ENCODE results near the gene TPRG1L.

TPRG1L gene

DNA sequence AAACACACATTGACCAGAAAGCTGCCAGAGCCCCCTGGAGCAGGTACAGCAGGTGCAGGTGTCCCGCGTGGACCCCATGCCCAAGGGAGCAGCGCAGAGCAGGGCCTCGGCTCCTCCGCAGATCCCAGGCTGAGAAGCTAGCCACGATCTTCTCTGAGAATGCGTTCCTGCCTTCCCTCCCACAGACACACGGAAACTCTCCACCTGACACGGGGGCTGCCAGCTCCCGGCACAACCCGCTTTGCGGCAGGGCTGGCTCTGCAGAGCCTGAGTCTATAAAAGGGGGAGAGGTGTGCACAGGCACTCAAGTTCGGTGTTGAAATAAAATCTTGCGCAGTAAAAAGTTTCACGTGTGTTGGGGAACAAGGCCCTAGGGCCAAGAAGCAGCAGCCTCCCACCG is 23.1 kb upstream of the TPRG1L start:
- no peak for DNase-seq (ENCODE audit: low spot score)
- TF ChIP-seq, protein P1, sequence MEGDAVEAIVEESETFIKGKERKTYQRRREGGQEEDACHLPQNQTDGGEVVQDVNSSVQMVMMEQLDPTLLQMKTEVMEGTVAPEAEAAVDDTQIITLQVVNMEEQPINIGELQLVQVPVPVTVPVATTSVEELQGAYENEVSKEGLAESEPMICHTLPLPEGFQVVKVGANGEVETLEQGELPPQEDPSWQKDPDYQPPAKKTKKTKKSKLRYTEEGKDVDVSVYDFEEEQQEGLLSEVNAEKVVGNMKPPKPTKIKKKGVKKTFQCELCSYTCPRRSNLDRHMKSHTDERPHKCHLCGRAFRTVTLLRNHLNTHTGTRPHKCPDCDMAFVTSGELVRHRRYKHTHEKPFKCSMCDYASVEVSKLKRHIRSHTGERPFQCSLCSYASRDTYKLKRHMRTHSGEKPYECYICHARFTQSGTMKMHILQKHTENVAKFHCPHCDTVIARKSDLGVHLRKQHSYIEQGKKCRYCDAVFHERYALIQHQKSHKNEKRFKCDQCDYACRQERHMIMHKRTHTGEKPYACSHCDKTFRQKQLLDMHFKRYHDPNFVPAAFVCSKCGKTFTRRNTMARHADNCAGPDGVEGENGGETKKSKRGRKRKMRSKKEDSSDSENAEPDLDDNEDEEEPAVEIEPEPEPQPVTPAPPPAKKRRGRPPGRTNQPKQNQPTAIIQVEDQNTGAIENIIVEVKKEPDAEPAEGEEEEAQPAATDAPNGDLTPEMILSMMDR (IDR thresholded peaks at IDR 0.05; ENCODE audit: extremely low read depth, missing control alignments), result no peak

DNA sequence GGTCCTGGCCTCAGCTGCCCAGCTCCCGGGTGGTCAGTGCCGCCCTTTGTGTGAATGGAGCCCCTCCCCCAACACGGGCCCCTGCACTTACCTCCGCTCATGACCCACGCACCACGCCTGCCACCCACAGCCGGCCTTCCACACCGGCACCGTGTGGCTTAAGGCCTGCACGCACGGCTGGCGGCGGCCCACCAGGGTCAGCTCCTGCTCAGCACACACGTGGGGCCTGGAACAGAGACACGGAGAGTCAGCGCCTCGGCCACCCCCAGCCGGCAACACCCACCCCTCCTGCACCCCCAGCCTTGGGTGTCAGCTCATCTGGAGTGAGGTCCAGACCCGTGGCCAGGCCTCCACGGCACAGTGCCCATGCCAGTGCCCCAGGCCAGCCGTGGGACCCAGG is 22.4 kb upstream of the TPRG1L start:
- DNase-seq (ENCODE audit: low spot score), result no peak

DNA sequence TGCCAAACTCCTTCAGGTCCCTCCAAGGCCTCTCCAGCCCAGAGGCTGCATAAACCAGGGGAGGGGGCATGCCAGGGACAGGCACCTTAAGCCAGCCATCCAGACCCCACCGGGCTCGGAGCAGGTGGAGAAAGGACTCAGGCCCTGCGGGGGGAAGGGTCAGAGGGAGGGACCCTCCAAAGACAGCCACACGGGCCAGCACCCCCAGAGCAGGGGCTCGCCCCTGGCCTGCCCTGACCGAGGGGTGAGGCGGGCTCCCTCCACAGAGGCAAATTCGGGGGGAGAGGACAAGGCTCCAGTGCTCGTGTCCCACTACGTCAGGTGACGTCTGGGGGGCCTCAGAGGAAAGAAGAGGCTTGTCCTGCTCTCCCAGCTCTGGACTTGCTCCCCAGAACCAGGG is 21.7 kb upstream of the TPRG1L start:
- TF ChIP-seq, protein P1 (IDR thresholded peaks at IDR 0.05; ENCODE audit: extremely low read depth, missing control alignments), result no peak
- no peak for DNase-seq (ENCODE audit: low spot score)

More for the DNA sequence above, 22.4 kb upstream of the TPRG1L start:
- TF ChIP-seq, protein P1 (IDR thresholded peaks at IDR 0.05; ENCODE audit: extremely low read depth, missing control alignments), result no peak

DNA sequence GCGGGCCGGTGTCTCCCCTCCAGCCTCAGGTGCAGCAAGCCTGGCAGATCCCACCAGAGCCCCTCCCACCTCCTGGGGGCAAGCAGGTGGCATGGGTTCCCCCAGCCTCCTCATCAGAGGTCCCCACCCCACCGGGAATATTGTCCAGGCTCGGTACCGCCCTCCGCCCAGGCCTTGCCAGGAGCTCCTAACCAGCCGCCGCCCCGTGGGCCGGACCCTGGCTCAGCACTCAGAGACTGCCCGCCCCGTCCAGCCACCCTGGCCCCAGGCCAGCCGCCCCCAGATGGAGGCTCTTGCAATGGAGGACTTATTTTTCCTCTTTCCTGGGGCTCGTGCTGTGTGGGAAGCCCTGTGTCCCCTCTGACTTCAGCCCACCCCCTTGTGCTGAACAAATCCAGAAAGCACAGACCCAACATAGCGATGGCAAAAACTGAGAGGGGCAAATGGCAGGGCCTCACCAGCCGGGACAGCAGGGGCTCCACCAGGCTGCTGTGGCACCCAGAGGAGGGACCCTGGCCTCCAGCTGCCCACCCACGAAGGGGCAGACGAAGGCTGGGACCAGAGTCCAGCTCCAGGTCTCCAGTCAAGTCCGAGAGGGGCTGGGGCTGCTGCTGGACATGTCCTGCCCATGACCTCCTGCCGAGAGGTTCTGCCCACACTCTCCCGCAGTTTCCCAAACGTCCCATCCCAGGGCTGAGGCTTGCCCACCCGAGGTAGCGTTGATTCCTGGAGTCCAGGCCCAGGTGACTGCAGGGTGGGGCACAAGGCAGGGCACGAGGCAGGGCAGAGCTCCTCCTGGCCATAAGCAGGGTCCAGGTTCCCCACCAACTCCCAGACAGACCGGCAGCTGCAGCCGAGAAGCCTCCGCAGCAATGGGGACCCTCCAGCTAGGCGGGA is 21.0 kb upstream of the TPRG1L start:
- no peak for DNase-seq (ENCODE audit: low spot score)
- TF ChIP-seq, protein P1 (IDR thresholded peaks at IDR 0.05; ENCODE audit: extremely low read depth, missing control alignments), result no peak

DNA sequence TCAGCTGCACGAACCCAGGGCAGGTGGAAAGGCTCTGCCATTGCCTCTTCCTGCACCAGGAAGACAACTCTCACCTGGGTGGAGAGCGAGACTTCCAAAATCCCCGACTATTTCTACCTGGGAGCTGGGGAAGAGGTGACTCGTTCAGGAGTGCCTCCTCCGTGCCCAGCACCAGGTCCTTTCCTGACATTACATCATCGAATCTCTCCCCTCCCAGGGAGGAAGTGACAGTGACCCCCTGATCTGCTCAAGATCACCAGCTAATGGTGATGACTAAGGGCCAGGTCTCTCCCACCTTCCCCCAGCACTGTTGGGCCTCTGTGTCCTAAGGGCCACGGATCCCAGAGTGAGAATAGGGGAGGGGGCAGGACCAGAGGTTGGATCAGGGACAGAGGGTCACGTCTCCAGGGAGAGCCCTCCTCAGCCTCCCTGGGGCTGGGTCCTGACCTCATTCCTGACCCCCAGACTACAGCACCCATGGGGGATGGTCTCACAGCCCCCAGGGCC is 20.3 kb upstream of the TPRG1L start:
- TF ChIP-seq, protein P1 (IDR thresholded peaks at IDR 0.05; ENCODE audit: extremely low read depth, missing control alignments), result no peak
- no peak for DNase-seq (ENCODE audit: low spot score)

DNA sequence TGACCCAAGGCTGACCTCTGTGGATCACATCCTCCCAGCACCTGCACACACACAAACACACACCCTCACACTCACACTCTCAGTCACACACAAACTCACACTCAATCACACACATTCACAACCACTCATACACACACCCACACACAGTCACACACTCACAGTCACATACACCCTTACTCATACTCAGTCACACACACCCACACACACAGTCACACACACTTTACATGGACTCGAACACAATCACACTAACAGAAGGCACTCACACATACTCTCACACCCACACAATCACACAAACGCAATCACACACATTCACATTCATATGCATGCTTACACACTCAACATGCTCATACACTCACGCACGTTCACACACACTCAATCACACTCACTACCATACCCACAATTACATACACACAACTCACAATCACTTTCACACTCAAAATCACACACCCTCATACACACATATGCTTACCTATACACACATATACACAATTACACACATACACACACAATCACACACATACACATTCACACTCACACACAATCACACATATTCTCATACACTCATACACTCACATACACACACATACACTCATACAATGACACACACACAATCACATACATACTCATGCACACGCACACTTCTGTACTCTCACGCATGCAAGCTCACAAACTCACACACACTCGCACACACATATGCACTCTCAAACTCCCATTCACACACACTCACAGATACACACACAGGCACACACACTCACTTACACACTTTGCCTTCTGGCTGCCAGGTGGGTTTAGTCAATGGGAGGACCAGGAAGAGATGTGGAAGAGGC is 19.6 kb upstream of the TPRG1L start:
- TF ChIP-seq, protein P1 (IDR thresholded peaks at IDR 0.05; ENCODE audit: extremely low read depth, missing control alignments), result no peak
- no peak for DNase-seq (ENCODE audit: low spot score)
